ENCODE measurements around the gene TUBGCP2. TPM values are rescaled to one million over a fixed set of nuclear protein-coding genes. Genes with fewer than 3 reads are reported as not detected.

The TUBGCP2 gene
- total and polyA plus RNA-seq, 2 of the 13 experiments (the other 11 are each of a cell fraction or from before 2014, with no cell fraction given): 21.3 to 34.5 TPM

GRCh38 chr10:133318494-133319127 is 9.9 kb upstream of the TUBGCP2 start (continued):
- TF ChIP-seq THAP9 (CRISPR knock-in tag; IDR thresholded peaks at IDR 0.05; ENCODE audit: borderline replicate concordance): 0 out of 2 replicates have a peak, but pooled peaks have one; percentile 34
- TF ChIP-seq, protein P1, sequence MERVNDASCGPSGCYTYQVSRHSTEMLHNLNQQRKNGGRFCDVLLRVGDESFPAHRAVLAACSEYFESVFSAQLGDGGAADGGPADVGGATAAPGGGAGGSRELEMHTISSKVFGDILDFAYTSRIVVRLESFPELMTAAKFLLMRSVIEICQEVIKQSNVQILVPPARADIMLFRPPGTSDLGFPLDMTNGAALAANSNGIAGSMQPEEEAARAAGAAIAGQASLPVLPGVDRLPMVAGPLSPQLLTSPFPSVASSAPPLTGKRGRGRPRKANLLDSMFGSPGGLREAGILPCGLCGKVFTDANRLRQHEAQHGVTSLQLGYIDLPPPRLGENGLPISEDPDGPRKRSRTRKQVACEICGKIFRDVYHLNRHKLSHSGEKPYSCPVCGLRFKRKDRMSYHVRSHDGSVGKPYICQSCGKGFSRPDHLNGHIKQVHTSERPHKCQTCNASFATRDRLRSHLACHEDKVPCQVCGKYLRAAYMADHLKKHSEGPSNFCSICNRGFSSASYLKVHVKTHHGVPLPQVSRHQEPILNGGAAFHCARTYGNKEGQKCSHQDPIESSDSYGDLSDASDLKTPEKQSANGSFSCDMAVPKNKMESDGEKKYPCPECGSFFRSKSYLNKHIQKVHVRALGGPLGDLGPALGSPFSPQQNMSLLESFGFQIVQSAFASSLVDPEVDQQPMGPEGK (CRISPR knock-in tag; IDR thresholded peaks at IDR 0.05): peak; percentile 57
- no peak for TF ChIP-seq MAFG (CRISPR knock-in tag; IDR thresholded peaks at IDR 0.05)
- TF ChIP-seq ZNF589 (CRISPR knock-in tag; conservative IDR thresholded peaks at IDR 0.05): 0 out of 2 replicates have a peak, but pooled peaks have one; percentile 54
- peak; percentile 53 for TF ChIP-seq STAG1 (CRISPR knock-in tag; IDR thresholded peaks at IDR 0.05)
- TF ChIP-seq ZNF569 (CRISPR knock-in tag; IDR thresholded peaks at IDR 0.05; ENCODE audit: borderline replicate concordance): no peak
- TF ChIP-seq, protein P2, sequence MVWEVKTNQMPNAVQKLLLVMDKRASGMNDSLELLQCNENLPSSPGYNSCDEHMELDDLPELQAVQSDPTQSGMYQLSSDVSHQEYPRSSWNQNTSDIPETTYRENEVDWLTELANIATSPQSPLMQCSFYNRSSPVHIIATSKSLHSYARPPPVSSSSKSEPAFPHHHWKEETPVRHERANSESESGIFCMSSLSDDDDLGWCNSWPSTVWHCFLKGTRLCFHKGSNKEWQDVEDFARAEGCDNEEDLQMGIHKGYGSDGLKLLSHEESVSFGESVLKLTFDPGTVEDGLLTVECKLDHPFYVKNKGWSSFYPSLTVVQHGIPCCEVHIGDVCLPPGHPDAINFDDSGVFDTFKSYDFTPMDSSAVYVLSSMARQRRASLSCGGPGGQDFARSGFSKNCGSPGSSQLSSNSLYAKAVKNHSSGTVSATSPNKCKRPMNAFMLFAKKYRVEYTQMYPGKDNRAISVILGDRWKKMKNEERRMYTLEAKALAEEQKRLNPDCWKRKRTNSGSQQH (CRISPR knock-in tag; IDR thresholded peaks at IDR 0.05; ENCODE audit: low read depth): no peak
- no peak for TF ChIP-seq SIX1 (CRISPR knock-in tag; IDR thresholded peaks at IDR 0.05; ENCODE audit: borderline replicate concordance)
- TF ChIP-seq SKI (IDR thresholded peaks at IDR 0.05; ENCODE audit: partially characterized antibody): peak; percentile 63
- no peak for TF ChIP-seq KLF9 (CRISPR knock-in tag; IDR thresholded peaks at IDR 0.05; ENCODE audit: low read depth)
- TF ChIP-seq YY1 (IDR thresholded peaks at IDR 0.05; ENCODE audit: insufficient read depth, insufficient replicate concordance, low read depth, low read length): peak; percentile 70
- no peak for TF ChIP-seq ZNF775 (CRISPR knock-in tag; IDR thresholded peaks at IDR 0.05; ENCODE audit: borderline replicate concordance)
- TF ChIP-seq, protein P3, sequence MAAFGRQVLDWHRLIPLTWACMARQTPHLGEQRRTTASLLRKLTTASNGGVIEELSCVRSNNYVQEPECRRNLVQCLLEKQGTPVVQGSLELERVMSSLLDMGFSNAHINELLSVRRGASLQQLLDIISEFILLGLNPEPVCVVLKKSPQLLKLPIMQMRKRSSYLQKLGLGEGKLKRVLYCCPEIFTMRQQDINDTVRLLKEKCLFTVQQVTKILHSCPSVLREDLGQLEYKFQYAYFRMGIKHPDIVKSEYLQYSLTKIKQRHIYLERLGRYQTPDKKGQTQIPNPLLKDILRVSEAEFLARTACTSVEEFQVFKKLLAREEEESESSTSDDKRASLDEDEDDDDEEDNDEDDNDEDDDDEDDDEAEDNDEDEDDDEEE (CRISPR knock-in tag; IDR thresholded peaks at IDR 0.05): no peak
- peak; percentile 83 for TF ChIP-seq THRA (CRISPR knock-in tag; IDR thresholded peaks at IDR 0.05; ENCODE audit: borderline replicate concordance)
- TF ChIP-seq, protein P4, sequence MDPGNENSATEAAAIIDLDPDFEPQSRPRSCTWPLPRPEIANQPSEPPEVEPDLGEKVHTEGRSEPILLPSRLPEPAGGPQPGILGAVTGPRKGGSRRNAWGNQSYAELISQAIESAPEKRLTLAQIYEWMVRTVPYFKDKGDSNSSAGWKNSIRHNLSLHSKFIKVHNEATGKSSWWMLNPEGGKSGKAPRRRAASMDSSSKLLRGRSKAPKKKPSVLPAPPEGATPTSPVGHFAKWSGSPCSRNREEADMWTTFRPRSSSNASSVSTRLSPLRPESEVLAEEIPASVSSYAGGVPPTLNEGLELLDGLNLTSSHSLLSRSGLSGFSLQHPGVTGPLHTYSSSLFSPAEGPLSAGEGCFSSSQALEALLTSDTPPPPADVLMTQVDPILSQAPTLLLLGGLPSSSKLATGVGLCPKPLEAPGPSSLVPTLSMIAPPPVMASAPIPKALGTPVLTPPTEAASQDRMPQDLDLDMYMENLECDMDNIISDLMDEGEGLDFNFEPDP (CRISPR knock-in tag; conservative IDR thresholded peaks at IDR 0.05): no peak
- no peak for TF ChIP-seq POLR2AphosphoS2 (IDR thresholded peaks at IDR 0.05; ENCODE audit: low read depth, low read length)
- TF ChIP-seq ZNF660 (CRISPR knock-in tag; IDR thresholded peaks at IDR 0.05; ENCODE audit: borderline replicate concordance, low read depth): no peak
- no peak for TF ChIP-seq PTBP1 (IDR thresholded peaks at IDR 0.05; ENCODE audit: low read depth, low read length, poor library complexity, severe bottlenecking)
